Measurements from ENCODE around the gene TJAP1. TPM values are rescaled to one million over a fixed set of nuclear protein-coding genes. Genes with fewer than 3 reads are reported as not detected.
"Not testable (repeated sequence)": the region's sequence is repeated elsewhere in the genome, so short reads cannot be mapped to it uniquely, and the experiment has no call there.

The TJAP1 gene
- total RNA-seq, 1 donor from 2014 or later: 24.1 TPM

GRCh38 chr6:43523284-43523683, 45.9 kb downstream of the TJAP1 start:
- Histone ChIP-seq H3K4me1 (peaks cover 43% of the 10 kb centered on the region), H3K9me3 (replicated peaks) (no peaks in the 10 kb centered on the region), H3K36me3 (peaks cover 93% of the 10 kb centered on the region), H3K27ac (replicated peaks) (no peak overlapping the region), H3K27me3 (ENCODE audit: low read depth) (no peaks in the 10 kb centered on the region), H3K4me3 (no peak overlapping the region)
- intact Hi-C loops (cut with micrococcal nuclease): no loop called here
- DNase-seq: no peak
- TF ChIP-seq CTCF (IDR thresholded peaks at IDR 0.05; ENCODE audit: borderline replicate concordance): no peak

DNA sequence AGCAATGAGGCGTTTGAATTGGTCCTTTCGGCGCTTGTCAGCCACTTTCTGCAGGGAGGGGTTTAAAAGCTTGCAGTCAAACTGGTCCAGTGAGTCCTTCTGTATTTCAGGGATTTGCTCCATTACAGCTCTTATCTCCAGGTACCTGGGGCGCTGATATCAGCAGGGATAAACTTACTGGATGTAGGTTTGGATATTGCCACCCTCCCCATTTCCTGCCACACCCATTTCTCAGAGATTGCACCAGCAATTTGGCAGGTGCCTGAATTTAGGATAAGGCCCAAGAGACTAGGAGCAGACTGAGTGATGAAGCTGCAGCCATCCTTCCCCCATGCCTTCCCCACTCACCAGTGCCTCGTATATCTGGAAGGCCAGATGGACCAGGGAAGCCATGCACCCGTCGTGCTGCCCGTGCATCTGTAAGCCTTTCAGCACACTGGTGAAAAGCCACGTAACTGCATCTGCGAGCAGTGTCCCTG, 47.2 kb downstream of the TJAP1 start:
- H3K4me3 ChIP-seq: no peak overlapping the region
- DNase-seq: no peak
- H3K27ac ChIP-seq (replicated peaks): no peak overlapping the region
- TF ChIP-seq CTCF (IDR thresholded peaks at IDR 0.05; ENCODE audit: borderline replicate concordance): no peak
- H3K9me3 ChIP-seq (replicated peaks): no peaks in the 10 kb centered on the region
- H3K36me3 ChIP-seq: peaks cover 100% of the 10 kb centered on the region
- intact Hi-C loops (cut with micrococcal nuclease): no loop called here
- no peaks in the 10 kb centered on the region for H3K27me3 ChIP-seq (ENCODE audit: low read depth)
- peaks cover 33% of the 10 kb centered on the region for H3K4me1 ChIP-seq

DNA sequence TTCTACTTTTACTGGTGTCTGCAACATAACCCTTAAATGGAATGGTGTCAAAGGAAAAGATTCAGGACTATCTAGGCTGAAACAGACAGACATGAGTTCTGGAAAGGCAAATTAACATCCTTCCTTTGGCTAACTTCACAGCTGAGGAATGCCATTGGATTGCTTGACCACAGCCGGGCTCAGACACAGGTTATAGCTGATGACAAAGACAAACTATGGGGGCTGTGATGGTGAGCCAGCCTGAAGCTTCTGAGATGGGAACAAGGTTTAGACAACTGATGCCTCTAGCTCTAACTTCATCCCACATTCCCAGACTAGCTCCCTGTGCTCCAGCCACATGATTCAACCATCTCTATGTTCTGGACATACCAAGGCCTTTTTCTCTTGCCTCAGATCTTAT, 54.8 kb downstream of the TJAP1 start:
- H3K27ac ChIP-seq (replicated peaks): no peak overlapping the region
- DNase-seq: no peak
- no peaks in the 10 kb centered on the region for H3K4me1 ChIP-seq
- H3K36me3 ChIP-seq: peaks cover 83% of the 10 kb centered on the region
- TF ChIP-seq CTCF (IDR thresholded peaks at IDR 0.05; ENCODE audit: borderline replicate concordance): no peak
- intact Hi-C loops (cut with micrococcal nuclease): no loop called here
- no peak overlapping the region for H3K4me3 ChIP-seq
- H3K9me3 ChIP-seq (replicated peaks): no peaks in the 10 kb centered on the region
- H3K27me3 ChIP-seq (ENCODE audit: low read depth): no peaks in the 10 kb centered on the region

- H3K27me3 ChIP-seq (ENCODE audit: low read depth); intact Hi-C loops (cut with micrococcal nuclease); DNase-seq; H3K4me3 ChIP-seq; H3K4me1 ChIP-seq; H3K9me3 ChIP-seq (replicated peaks); H3K27ac ChIP-seq (replicated peaks): not testable (repeated sequence)
- peaks cover 72% of the 10 kb centered on the region for H3K36me3 ChIP-seq
Measured at GRCh38 chr6:43538986-43539385, 61.6 kb downstream of the TJAP1 start.

GRCh38 chr6:43539409-43539808, 62.0 kb downstream of the TJAP1 start:
- H3K4me1 ChIP-seq; DNase-seq; H3K27ac ChIP-seq (replicated peaks); H3K9me3 ChIP-seq (replicated peaks); H3K4me3 ChIP-seq; H3K27me3 ChIP-seq (ENCODE audit: low read depth); intact Hi-C loops (cut with micrococcal nuclease): not testable (repeated sequence)
- peaks cover 76% of the 10 kb centered on the region for H3K36me3 ChIP-seq

- Histone ChIP-seq H3K4me3 (no peak overlapping the region), H3K27me3 (ENCODE audit: low read depth) (no peaks in the 10 kb centered on the region), H3K27ac (replicated peaks) (no peak overlapping the region), H3K9me3 (replicated peaks) (no peaks in the 10 kb centered on the region), H3K36me3 (peaks cover 80% of the 10 kb centered on the region), H3K4me1 (no peaks in the 10 kb centered on the region)
- intact Hi-C loops (cut with micrococcal nuclease): no loop called here
- DNase-seq: no peak
- no peak for TF ChIP-seq CTCF (IDR thresholded peaks at IDR 0.05; ENCODE audit: borderline replicate concordance)
Measured at GRCh38 chr6:43540507-43540906, 63.1 kb downstream of the TJAP1 start.

All from left ventricle myocardium inferior (tissue), 1 donor.